ENCODE measurements around the gene ZBTB11. TPM values are rescaled to one million over a fixed set of nuclear protein-coding genes. Genes with fewer than 3 reads are reported as not detected.

The ZBTB11 gene
- total and polyA plus RNA-seq, 9 of the 15 experiments (the other 6 are each of a cell fraction or from before 2014, with no cell fraction given), result 6.2 to 31.9 (median 21.4) TPM

- no peak for TF ChIP-seq NR4A1 (CRISPR knock-in tag; IDR thresholded peaks at IDR 0.05)
- no peak for TF ChIP-seq NR4A1 (tag; IDR thresholded peaks at IDR 0.05)
- no peak for TF ChIP-seq RAD51 (IDR thresholded peaks at IDR 0.05; ENCODE audit: borderline replicate concordance, low read depth)
- TF ChIP-seq U2AF2 (optimal IDR thresholded peaks at IDR 0.05; ENCODE audit: low read depth, low read length), result no peak
- no peak for TF ChIP-seq ZNF143 (CRISPR knock-in tag; IDR thresholded peaks at IDR 0.05)
- no peak for TF ChIP-seq ZNF75A (CRISPR knock-in tag; IDR thresholded peaks at IDR 0.05)
- TF ChIP-seq GMEB1 (CRISPR knock-in tag; IDR thresholded peaks at IDR 0.05), result no peak
- TF ChIP-seq ARID3A (IDR thresholded peaks at IDR 0.05; ENCODE audit: borderline replicate concordance, low read depth, low read length), result no peak
- TF ChIP-seq NR2C1 (IDR thresholded peaks at IDR 0.05), result peak; percentile 82; the same call in 1 of the 2 replicates
- TF ChIP-seq NR2C1 (tag; IDR thresholded peaks at IDR 0.05), result peak; percentile 78
- TF ChIP-seq NR2C2 (CRISPR knock-in tag; IDR thresholded peaks at IDR 0.05), result no peak
- TF ChIP-seq NR2C2 (tag; IDR thresholded peaks at IDR 0.05), result peak; percentile 62
- TF ChIP-seq ZNF41 (CRISPR knock-in tag; conservative IDR thresholded peaks at IDR 0.05), result no peak
- TF ChIP-seq TFAP4 (CRISPR knock-in tag; IDR thresholded peaks at IDR 0.05; ENCODE audit: borderline replicate concordance), result peak; percentile 63; the same call in 1 of the 2 replicates
- TF ChIP-seq ZNF592 (IDR thresholded peaks at IDR 0.05), result 0 out of 2 replicates have a peak, but pooled peaks have one; percentile 12
- TF ChIP-seq MTA2 (IDR thresholded peaks at IDR 0.05; ENCODE audit: low read depth), result no peak
- TF ChIP-seq SMAD4 (CRISPR knock-in tag; conservative IDR thresholded peaks at IDR 0.05), result no peak
- TF ChIP-seq SNIP1 (IDR thresholded peaks at IDR 0.05; ENCODE audit: low read depth), result no peak
Measured at GRCh38 chr3:101690972-101691371, 14.0 kb upstream of the ZBTB11 start (continued).

Data from K562 (cell line).